EL (cell line): ENCODE measurements around the gene BBS7.
A peak's percentile ranks its signal among the peaks of the same experiment; 100 is the strongest.

Source experiments
- DNase-seq: peaks from one replicate; pipeline ENCODE4 v3.0.0-alpha.2; 2016

Gene BBS7, protein sequence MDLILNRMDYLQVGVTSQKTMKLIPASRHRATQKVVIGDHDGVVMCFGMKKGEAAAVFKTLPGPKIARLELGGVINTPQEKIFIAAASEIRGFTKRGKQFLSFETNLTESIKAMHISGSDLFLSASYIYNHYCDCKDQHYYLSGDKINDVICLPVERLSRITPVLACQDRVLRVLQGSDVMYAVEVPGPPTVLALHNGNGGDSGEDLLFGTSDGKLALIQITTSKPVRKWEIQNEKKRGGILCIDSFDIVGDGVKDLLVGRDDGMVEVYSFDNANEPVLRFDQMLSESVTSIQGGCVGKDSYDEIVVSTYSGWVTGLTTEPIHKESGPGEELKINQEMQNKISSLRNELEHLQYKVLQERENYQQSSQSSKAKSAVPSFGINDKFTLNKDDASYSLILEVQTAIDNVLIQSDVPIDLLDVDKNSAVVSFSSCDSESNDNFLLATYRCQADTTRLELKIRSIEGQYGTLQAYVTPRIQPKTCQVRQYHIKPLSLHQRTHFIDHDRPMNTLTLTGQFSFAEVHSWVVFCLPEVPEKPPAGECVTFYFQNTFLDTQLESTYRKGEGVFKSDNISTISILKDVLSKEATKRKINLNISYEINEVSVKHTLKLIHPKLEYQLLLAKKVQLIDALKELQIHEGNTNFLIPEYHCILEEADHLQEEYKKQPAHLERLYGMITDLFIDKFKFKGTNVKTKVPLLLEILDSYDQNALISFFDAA

DNA sequence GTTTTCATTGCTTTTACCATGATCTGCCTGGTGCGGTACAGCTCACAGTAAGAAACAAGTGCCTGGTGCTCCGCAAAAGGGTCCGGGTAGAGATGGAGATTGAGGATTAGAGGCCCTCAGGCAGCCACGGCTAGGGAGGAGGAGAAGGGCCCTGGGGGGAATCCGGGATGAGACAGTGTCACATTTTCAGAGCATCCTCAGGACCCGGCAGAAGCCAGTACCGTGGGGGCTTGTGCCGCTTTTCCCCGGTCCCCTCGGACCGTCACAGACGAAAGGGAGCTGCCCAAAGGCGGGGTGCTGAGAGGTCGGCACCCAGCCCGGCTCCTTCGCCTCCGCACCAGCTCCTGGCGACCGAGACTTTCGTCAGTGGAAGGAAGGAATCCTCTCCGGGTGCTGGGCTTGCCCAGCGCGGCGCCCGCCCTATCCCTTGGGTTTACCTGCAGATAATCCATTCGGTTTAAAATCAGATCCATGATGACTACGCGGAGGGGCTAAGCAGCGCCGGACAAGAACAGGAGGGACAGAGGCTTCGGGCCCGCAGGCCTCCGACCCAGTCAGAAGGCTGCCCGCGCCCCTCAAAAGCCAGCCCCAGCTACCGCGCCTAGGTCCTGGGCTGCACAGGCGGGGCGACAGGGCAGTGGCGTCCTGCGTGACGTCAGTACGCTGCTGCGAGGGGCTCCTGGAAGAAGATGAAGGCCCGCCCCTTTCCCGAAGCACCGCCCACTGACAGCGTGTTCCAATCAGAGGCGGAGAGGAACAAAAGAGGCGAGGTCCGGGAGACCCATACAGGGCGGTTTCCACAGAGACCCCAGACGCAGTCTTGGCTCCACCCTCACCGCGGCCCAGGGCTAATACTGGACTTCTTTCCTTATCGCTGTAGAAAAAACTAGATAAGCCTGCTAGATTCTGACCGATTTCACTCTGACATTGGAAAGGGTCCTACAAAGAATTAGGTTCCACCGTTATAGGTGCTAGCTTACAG, at the start of gene BBS7:
Gene BBS7 (minus strand): TSS at position 634 of the 982 bp plus-strand sequence. CDS start 161 bp downstream, at position 473.
- peak; percentile 97 for DNase-seq

DNA sequence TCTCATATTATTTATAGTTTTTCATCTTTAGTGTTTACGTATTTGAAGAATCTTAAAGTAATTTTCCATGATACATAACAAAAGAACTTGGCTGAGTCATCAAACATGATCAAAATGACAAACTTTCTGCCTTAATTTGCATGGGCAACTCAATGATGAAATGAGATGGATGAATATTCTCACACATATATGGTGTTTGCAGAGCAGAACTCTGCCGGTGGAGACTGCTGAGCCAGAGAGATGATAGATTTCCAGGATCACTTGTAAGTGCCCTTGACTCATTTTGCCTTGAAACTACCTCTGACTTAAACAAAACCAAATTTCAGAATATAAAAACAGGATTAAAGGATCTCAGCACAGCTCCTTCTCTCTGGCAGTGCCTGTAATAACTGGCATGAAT, 43.4 kb upstream of the BBS7 start:
- DNase-seq = no peak

DNA sequence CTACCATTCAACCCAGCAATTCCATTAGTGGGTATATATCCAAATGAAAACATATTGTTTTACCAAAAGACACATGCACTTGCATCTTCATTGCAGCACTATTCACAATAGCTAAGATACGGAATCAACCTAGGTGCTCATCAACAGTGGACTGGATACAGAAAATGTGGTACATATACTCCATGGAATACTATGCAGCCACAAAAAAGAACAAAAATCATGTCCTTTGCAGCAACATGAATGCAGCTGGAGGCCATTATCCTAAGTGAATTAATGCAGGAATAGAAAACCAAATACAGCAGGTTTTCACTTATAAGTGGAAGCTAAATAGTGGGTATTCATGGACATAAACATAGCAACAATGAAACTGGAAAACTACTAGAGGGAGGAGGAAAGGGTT, 38.1 kb upstream of the BBS7 start:
- no peak for DNase-seq

DNA sequence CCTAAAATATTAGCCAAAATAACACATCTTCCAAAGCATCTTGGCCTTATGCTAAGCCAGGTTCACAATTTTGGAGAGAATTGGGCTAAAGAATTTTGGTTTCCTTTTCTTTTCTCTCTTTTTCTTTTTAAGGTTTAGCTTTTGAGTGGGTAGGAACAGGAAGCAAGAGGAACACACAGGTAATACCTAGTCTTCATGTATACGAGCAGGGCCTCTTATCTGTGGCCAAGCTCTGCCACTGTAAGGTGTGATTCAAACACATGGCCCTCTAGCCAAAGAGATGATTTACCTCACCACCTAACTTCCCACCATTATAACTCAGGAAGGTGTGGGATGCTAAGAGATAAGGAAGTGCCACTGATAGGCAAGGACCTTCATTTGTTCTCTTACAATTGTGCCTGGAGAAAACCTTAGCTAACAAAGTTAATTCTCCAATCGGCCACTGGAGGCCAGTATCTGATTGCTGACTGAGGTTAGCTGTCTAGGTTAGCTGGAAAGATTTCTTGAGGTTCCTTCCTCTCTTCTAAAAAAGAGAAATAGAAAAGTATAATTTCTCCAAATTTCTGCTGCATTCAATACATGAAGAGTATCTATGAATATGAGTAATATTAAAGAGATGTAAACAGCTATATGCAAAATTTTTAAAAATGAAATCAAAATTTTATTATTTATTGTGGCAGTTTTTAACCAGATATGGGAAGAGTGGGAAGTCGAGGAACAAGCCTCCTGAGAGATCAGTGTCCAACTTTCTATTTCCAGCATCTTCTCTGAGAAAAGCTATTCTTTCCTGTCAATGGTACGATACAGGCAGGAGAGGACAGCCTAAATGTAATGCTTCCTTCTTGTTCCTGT, 30.1 kb upstream of the BBS7 start:
- DNase-seq = peak; percentile 49

DNA sequence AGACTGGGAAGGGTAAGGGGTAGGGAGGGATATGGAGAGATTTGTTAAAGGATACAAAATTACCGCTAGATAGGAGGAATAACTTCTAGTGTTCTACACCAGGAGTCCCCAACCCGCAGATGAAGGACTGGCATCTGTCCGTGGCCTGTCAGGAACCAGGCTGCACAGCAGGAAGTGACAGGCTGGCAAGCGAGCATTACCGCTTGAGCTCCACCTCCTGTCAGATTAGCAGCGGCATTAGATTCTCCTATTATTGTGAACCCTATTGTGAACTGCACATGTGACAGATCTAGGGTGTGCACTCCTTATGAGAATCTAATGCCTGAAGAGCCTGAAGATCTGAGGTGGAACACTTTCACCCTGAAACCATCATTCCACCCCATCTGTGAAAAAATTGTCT, 27.9 kb upstream of the BBS7 start:
- DNase-seq = no peak

DNA sequence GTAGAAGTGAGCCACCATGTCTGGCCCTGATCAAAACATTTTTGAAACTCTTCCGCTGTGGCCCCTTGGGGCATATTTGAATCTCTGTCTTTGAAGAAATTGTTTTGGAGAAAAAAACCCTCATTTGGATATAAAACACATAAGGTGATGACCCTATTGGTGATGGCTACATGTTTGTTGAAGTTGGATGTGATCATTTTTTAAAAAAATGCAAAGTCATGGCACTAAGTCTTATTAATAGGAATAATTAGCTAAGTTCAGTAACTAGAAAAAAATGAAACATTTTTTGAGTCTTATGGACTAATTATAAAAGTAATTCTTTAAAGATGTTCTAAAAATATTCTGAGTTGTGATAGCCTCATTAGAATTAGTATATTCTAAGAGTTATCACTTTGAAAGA, 17.9 kb upstream of the BBS7 start:
- no peak for DNase-seq

DNA sequence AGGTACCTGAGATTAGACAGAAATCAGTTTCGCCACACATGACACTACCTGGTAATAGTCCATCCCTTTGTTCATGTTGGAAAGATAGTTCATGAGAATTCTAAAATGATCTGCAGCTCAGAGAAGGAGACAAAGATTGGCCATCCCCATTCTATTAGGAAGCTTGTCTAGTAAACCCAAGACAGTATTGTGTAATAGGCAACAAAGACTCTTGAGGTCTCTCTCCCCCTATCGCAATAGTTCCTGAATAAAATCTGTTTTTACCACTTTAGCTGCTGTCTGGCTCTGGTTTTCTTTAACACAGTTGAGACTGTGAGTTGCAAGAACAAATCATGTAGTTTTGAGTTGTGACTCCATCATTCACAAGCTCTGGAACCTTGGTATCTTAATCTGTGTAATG, 14.8 kb upstream of the BBS7 start:
- no peak for DNase-seq

DNA sequence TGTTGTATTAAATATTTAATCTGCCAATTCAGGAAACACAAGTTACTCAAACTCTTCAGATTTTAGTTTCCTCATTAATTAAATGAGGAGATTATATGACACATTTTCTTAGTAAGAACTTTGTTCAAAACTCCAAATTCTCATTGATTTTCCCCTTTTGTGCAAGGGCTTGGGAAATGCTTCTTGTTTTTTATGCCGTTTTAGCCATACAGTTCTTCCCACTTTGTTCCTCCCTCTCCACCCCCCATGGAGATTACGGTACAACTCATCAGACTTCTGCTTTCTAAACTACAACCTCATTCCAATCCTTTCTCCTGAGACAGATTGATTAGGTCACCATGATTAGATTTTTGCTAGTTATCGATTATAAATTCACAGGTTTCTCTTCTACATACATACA, 10.9 kb upstream of the BBS7 start:
- no peak for DNase-seq

DNA sequence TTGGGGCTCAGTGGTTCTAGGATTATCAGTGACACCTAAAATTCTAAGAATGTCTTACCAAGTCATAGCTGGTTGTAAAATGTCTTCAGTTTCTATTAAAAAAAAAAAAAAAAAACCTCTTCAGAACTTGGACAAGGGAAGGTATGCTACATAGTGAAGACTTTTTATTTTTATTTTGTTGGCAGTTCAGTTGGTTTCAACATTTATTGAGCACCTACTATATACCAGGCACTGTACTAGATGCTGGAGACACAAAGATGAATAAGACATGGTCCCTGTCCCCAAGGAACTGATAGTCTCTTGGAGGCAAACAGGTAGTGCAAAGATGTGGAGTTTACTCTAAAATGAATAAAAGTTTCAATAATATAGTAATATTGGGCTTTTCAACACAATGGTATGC, 8.9 kb upstream of the BBS7 start:
- DNase-seq = no peak

DNA sequence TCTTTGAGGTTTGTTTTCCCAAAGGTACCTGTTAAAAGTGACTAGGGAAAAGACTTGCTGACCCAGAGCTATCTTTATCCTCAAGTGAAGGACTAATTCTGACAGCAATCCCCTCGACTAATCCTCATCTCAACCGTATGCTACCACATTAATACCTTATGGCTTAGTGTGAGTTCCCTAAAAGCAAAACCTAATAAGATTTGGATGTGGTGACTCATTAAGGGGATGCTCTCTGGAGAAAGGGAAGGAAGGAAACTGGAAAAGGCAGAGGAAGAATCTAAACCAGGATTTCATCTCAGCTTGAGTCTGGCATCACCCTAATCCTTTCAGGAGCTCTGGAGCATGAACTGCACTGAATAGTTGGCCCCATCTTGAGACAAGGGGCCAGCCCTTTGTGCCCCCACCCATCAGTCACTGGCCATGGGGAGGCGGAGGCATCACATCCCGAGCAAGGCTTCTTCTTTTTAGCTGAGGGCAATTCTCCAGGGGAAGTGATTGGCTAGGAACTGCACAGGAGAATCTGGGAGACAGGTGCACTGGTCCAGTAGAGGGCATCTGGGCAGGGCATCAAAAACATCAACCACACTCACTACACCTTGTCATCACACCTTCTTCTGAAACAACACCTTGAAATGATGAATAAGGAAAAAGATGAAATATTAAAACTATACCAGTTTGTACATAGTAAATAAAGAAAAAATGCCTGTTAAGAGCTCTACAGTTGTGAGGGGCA, 6.9 kb upstream of the BBS7 start:
- DNase-seq = peak; percentile 12

DNA sequence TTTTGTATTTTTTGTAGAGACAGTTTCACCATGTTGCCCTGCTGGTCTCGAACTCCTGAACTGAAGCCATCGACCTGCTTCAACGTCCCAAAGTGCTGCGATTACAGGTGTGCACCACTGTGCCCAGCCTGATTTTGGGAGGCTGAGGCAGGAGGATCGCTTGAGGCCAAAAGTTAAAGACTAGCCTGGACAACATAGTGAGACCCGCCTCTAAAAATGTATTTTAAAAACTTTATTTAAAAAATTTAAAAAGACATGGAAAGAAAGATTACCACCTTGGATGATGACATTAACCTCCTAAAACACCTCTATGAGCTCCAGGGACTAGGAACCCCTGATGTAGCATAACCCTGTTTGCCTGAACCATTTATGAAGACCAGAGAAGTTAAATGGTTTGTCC, 5.8 kb upstream of the BBS7 start:
- DNase-seq = no peak

DNA sequence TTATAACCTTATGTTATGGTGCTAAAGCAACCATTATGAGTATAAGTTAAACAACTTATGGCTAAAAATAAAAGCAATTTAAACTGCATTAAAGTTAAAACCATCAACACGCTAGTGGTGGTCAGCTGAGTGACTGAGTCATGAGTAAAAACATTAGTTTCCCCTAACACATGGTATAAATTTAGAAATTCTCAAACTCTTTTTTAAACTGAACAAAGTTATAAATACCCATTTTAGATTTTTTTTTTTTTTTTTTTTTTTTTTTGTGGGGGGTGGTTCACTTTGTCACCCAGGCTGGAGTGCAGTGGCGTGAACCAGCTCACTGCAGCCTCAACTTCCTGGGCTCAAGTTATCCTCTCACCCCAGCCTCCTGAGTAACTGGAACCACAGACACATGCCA, 5.4 kb upstream of the BBS7 start:
- no peak for DNase-seq

DNA sequence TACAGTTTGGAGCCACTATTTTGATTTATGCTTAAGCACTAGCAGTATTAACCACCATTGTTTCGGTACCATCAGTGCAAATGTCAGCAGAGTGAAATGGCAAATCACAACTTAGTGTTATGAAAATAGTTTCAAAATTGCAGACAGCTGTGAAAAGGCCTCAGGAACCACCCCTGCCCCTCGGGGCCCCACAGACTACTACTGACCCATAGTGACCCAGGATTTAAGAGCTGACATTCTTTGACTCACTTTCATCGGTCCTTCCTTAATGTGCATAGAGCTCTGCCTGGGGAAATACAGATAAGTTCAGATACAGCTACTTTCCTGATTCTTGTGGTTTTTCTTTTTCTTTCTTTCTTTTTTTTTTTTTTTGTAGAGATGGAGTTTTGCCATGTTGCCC, 3.3 kb upstream of the BBS7 start:
- DNase-seq = peak; percentile 7

DNA sequence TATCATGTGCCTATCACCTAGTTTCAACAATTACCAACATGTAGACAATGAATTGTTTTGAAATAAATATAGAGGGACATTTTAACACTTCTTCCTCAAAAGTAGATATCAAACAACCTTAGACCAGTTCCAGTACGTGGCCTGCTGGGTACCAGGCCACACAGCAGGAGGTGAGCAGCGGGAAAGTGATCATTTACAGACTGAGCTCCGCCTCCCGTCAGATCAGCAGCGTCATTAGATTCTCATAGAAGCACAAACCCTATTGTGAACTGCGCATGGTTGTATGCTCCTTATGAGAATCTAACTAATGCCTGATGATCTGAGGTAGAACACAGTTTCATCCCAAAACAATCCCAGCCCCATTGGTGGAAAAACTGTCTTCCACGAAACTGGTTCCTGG, 6.5 kb downstream of the BBS7 start:
- DNase-seq = no peak

DNA sequence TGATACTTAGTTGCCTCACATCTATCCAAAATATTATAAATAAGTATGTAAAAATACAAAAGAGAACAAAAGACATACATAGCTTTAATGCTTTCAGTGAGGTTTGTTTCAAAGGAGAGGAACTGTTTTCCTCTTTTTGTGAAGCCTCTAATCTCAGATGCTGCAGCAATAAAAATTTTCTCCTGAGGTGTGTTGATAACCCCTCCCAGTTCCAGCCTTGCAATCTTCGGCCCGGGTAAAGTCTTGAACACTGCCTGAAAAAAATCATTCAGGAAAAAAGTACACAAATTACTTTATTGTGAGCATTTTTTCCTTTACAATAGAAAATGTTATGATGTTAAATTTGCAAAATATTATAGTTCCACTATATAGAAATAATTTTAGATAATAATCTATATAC, 8.8 kb downstream of the BBS7 start:
- DNase-seq = no peak

DNA sequence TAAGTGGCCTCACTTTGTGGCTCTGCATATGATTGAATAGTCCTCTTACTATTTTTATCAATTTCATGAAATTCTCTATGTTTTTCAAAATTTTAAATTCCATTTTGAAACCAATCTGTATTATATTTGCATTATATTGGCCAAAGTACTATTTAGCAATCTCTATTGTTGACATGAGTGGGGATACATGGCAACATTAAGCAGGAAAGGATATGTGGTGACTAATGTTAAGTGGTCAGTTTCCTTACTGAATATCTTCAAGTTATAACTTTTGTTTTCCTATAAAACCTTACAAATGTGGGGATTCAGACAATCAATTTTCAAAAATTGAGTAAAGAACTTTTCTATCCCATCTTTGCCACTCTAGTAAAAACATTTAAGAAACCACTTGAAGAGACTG, 10.2 kb downstream of the BBS7 start:
- no peak for DNase-seq

DNA sequence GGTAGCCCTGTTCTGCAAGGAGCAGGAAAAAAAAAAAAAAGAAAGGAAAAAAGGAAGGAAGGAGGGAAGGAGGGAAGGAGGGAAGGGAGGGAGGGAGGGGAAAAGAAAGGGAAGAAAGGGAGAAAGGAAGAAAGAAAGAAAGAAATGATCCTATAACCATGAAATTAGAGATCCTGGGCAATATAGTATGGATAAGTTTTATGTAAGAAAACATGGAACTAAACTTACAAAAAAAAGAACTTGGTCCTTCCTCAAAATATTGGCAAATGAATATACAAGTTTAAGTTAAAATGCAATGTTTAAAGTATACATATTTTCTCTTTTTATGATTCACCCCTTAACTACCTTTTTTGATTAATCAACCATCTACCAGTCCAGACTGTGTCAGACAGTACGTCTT, 18.9 kb downstream of the BBS7 start:
- no peak for DNase-seq

DNA sequence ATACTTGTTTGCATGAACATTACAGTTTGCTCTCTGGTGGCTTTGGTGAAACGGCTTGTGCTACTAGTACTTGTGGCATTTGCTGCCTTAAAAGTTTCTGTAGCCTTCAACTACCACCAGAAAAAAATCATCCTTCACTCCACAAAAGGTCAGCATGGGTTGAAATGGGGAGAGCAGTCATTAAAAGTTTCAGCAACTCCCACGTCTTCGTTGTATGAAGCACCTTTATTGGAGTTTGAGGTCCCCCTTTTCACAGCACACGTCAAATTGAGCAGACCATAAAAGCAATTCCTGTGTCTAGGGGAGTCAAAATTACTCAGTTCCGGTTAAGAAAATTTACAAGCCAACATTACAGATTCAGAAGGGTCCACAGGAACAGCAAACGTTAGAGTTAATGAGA, 23.6 kb downstream of the BBS7 start:
- DNase-seq = no peak

DNA sequence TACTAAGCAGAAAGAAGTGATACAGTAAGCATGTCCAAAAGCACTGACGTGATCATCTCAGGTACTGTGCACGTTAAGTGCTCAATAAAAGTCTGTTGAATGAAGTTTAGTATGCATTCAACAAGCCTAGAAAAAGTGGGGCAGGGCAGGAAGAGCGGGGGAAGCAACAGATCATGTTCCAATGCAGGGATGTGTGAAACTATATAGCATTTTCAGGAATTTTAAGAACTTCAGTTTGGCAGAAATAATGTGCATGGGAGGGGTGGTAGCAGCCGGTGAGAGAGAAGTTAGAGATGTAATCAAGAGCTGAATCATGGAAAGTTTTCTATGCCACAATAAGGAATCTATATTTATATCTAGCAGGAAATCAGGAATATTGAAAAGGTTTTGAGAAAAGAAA, 27.4 kb downstream of the BBS7 start:
- no peak for DNase-seq

DNA sequence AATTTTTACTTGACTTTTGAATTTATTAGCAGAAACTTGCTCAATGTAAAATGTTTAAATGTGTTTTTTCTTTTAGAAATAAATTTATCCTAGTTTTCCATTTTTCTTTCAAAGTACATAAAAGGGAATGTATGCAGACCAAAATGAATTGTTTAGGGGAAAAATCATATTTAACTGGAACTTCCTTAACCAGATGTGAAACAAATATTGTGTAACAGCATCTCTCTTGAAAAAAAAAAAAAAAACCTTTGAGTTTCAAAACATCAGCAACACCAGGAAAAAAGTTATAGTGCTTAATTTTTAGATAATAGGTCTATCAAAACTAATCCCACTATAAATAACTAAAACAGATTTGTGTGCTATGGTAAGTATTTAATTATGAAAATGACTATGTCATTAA, 32.1 kb downstream of the BBS7 start:
- DNase-seq = no peak

DNA sequence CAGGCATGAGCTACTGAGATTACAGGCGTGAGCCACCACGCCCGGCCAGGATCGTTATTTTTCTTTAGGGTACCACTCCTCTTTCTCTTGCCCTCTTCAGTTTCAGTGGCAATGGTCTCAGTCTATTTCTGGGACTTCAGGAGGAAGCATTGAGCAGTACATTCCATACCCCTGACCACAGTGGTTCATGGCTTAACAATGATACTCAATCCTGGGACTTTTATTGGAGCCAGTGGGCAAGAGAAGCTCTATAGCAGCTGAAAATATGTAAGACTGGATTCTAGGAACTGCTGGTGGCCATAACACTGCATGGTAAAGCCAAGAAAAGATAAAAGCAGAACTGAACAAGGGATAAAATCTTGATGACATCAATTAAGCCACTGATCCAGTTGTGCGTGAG, 40.8 kb downstream of the BBS7 start:
- DNase-seq = peak; percentile 46

DNA sequence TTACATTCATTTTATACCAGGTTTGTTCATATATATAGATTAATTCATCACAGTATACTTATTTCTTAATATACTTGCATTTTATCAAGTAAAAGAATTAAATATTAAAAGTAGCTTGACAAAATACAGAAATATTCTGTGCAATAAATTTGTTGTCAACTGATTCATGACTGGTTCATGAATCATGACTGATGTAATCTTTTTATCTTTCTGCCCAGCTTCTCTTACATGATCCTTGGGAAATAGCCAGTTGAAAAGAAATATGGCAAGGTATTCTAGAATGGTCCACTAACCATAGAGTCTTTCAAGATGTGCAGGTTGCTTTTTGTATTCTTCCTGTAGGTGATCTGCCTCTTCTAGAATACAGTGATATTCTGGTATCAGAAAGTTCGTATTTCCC, 42.4 kb downstream of the BBS7 start:
- peak; percentile 57 for DNase-seq
